ENCODE data around the gene MSMO1.
"Not testable (repeated sequence)": the region's sequence is repeated elsewhere in the genome, so short reads cannot be mapped to it uniquely, and the experiment has no call there.

MSMO1 gene

DNA sequence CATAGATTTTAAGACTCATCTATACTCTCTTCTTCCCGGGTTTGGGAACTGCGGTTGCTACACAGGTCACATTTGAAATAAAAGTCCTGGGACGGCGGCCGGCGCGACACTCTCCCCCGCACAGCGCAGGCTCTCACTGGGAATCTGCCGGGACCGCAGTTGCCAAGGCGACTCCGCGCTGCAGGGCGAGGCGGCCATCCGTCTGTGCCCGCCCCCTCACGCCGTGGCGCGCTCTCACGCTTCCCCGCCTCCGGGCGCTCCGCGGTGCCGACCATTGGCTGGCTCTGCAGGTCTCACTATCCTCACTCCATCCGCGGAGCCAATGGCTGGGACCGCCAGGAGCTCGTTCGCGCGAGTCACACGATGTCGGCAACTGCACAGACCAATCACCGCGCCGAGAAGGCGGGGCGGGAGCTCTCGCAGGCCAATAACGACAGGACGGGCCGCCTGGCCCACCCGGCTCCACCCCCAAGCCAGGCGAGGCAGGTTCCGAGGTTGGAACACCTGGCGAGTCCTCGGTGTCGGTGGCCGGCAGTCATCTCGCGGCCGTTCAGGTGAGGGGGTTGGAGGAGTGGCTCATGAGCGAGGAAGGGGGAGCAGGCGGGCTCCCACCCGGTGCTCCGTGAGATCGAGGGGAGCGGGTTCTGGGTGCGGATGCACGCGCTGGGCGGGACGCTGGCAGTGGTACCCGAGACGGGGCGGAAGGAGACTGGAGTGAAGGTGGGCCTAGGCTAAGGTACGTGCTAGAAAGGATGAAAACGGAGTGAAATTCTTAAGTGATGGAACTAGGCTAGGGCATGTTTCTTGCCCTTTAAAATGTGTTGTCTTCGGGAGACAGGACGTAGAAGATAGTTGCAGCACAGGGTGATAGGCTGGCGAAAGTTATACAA is at the start of gene MSMO1:
Gene MSMO1, plus strand, starts transcription at position 459 of the 890 bp plus-strand sequence. CDS start 5,702 bp downstream, outside the sequence.
- peak; percentile 94 for DNase-seq

DNA sequence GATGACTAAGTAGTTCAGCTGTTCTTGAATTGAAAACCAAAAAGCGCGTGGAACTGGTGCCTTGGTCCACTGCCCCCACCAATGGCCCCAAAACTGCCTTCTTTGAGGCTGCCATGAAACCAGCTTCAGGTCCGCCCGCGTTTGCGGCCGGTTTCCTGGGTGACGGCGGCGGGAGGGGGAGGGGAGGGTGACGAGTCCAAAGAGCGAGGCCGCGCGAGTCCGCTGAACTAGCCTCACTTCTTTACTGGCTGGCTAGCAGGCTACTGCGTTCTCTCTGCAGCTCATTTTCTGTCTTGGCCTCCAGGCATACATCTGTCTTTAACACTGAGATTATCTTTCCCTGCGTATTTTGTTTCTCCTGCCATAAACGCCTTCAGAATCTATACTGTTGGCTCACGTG is 47.9 kb upstream of the MSMO1 start:
- DNase-seq: not testable (repeated sequence)

DNA sequence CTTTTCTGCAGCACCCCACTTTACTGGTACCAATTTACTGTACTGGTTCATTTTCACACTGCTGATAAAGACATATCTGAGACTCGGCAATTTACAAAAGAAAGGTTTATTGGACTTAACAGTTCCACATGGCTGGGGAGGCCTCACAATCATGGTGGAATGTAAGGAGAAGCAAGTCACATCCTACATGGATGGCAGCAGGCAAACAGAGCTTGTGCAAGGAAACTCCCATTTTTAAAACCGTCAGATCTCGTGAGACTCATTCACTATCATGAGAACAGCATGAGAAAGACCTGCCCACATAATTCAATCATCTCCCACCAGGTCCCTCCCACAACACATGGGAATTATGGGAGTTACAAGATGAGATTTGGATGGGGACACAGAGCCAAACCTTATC is 42.8 kb upstream of the MSMO1 start:
- DNase-seq: not testable (repeated sequence)

DNA sequence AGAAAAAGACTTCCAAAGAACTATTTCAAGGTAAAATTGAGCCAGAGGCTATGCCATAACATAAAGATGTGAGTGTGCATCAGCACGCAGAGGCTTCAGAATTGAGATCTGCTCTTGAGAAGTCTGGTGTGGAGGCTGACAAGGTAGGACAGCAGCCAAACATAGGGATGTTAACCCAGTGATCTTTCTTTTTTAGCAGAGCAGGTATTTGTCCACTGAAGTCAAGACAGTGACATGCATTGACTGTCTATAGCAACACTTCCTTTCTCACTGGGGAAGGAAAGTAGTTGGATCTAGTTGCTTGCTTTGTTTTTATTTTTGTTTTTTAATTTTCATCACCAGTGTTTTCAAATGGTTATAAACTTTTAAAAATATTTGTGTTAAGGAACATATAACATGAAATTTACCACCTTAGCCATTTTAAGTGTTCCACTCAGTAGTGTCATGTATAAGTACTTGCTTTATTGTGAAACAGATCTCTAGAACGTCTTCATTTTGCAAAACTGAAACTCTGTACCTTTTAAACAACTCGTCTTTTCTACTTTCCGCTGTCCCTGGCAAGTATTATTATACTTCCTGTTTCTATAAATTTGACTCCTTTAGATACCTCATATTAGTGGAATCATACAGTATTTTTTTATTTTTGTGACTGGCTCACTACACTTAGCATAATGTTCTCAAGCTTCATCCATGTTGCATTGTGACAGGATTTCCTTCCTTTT is 40.7 kb upstream of the MSMO1 start:
- not testable (repeated sequence) for DNase-seq

DNA sequence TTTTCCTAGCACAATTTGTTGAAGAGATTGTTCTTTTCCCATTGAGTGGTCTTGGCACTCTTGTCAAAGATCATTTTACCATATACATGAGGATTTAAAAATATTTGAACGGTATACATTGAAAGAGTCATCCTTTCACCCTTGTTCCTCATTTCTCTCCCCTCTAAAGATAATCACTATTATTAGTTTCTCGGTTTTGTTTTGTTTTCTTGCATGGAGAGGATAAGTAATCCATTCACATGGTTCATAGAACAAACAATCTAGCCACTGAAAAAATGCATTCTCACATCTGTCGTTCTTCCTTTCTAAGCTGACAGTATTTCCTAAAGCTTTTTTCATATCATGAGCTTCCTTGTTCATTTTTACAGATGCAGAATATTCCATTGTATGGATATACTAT is 39.2 kb upstream of the MSMO1 start:
- DNase-seq: no peak

DNA sequence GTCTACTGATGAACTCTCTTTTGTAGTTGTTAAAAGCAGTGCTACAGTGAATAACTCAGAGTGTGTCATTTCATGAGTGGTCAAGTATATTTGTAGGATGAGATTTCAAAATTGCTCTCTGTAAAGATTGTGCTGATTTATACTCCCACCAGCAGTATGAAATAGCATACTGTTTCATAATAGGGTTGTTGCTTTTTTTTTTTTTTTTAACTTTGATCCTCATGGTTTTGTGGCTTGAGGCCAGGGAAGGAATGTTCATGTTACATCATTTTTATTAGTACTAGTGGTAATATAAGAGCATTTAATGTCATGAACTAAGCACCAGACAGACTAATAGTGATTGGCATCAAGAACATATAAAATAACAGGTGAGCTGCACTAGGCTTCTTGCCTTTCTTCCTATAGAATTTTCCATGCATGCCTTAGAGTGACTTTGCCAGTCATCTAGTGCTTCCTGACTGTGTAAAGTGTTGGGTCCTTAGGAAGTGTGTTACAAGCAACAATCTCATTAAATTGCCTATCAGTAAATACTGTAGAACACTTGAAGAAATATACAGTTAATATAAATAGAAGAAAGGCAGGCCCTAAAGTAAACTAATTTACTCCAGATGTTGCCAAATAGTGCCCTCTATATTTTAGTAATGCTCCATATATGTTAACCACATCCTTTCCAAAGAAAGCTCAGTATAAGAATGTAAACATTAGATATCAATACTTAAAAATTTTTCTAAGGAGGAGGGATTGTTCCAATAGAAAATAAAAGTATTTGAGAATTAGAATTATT is 38.6 kb upstream of the MSMO1 start:
- no peak for DNase-seq

DNA sequence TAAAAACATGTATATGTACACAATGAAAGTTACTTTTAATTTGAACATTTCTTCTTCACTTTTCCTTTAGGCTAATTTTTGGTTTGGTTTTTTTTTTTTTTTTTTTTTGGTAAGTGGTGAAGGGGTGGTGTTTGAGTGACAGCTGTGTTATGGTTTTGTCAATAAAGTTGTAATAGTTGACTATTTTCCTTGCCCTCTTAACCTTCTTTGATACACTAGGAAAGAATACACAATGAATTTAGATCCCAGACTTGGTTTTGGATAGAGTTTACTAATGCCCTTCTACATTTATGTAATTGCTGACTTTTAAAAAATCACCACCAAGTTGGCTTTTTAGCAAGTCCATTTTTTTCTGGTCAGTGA is 38.1 kb upstream of the MSMO1 start:
- no peak for DNase-seq

DNA sequence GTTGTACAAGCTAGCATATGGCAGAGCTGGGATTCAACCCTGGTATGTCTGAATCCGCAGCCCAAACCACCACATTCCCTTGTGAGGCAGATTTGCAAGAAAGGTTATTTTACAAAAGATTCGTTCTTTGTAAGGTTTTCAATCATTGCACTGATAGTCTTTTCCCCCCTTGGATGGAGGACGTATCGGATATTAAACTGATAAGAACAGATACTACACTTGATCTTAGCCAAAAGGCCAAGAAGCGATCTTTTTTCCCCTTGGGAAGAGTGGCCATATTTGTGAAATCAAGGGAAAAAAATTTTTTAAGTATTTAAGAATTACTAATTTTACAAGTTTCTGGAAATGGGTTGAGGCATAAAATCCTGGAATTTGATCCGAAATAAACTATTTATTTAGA is 34.4 kb upstream of the MSMO1 start:
- DNase-seq: no peak

DNA sequence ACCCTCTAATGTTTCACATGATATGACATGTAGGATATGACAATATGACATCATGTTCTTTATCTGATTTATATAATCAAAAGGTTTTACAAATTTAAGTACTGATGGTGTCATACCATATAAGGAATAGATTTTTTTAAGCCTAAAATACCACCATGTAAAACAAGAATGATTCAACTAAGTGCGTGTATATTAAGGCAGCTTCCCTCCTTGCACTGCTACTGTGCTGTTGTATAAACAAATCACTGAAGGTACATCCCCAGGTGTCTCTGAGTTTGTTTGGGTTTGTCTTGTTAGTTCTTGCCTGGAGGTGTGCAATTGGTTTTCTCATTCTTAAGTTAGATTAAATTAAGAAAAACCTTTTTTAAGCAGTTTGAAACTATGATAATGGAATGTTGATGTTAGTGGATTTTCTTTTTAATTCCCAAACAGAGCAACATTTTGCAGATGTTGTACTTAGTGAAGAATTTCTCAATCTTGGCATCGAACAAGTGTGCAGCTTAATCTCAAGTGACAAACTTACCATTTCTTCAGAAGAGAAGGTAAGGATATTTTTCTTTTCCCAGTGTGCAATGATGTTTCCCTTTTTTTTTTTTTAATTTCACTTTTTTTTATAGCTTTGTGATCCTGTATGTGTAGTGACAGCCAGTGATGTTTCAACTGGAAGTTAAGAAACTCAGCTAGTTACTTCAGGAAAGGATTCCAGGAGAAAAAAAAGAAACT is 33.4 kb upstream of the MSMO1 start:
- DNase-seq: no peak

DNA sequence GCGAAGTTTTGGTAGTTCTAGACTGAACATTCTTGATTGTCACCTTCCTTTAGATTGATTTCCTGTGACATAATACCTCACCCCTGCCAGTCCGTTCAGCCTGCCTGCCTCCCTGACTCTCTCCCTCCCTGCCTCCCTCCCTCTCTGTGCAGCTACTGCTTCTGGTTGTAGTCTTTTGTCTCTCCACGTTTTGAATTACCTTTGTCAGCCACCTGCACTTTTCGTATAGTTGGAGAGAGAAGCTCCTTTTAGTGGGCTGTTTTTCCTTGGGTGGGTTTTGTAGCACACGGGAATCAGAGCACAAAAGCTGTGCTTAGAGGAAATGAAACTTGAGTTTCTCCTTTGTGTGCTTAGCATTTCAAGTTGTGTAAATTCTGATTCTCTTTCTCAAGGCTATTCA is 32.6 kb upstream of the MSMO1 start:
- no peak for DNase-seq

DNA sequence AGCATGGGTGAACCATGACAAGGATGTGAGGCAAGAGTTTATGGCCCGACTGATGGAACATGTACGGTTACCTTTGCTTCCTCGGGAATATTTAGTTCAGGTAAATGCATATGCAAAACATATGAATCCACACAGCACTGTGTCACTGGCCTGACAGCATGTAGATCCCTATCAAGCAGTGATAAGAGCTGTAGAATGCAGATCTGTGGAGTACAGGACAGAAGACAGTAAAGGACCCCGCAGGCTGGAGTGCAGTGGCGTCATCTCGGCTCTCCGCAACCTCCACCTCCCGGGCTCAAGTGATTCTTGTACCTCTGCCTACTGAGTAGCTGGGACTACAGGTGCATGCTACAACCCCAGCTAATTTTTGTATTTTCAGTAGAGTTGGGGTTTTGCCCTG is 29.8 kb upstream of the MSMO1 start:
- no peak for DNase-seq

DNA sequence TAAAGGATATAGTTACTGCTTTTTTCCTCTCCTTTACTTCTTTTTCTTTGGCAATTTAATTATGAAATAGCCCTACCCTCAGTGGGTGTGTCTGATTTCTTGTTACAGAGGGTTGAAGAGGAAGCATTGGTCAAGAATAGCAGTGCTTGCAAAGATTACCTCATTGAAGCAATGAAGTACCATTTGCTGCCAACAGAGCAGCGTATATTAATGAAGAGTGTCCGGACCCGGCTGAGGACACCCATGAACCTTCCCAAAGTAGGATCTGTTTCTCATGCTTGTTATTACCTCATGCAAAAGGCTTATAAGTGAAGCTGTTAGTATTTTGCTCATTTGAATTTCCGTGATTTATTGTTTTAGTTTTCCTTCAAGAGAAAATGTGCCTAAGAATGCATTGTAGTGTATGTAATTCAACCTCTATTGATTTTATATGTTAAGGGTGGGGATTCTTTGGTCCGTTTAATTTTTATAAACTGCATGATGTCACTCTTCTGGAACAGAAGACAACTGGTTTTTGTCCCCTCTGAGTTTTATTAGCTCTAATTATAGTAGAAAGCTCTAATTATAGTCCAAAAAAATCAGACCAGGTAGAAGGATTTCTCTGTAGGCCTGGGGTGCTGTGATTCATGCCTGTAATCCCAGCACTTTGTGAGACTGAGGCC is 27.9 kb upstream of the MSMO1 start:
- no peak for DNase-seq

DNA sequence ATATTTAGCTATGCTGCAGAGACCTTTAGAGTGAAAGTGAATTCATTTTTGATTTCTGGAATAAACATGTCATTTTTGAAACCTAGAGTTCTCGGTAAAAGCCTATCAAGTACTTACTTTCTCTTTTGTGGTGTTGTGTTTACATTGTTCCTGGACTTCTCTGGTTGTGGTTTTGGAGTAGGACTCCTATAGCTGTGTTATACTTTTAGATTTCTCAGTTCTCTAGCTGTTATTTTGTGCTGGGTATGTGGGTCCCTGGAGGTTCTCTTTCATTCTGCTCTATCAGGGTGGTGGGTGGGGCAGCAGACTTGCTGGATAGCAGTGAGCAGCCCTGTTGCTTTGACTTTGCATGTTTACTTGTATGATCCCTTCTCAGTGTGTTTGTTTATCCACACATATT is 25.6 kb upstream of the MSMO1 start:
- no peak for DNase-seq

DNA sequence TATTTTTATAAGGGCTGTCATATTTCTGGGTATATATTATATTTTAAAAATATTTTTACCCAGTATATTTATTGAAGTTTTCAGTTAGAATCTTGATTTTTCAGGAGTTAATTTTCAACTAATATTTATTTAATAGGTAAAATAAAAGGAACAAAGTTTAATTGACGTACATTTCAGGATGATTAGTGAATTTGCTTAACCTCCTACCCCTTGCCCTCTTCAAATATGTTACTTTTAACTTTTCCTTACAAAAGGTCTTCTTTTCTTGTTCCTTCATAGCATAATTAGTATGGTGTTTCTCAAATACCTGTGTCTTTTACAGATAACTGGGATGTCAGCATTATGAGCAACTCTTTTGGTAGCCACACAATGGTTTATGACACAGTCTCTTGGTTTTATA is 24.8 kb upstream of the MSMO1 start:
- no peak for DNase-seq

DNA sequence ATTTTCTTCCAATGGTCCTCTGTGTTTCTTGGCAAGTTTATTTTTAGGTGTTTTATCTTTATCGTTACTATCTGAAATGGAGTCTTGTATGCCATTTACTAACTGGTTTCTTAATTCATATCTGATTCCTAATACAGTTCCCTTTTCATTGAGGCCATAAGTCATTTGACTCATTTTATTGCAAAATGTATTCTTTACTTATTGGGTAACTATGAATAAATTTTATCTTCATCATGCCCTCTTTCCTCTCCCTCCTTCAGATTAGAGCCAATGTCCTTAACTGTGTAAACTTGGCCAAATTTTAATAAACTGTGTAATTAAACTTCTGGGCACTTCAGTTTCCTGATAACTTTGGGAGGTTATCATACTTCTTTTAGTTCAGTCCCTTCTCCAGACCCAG is 19.3 kb upstream of the MSMO1 start:
- DNase-seq: no peak

DNA sequence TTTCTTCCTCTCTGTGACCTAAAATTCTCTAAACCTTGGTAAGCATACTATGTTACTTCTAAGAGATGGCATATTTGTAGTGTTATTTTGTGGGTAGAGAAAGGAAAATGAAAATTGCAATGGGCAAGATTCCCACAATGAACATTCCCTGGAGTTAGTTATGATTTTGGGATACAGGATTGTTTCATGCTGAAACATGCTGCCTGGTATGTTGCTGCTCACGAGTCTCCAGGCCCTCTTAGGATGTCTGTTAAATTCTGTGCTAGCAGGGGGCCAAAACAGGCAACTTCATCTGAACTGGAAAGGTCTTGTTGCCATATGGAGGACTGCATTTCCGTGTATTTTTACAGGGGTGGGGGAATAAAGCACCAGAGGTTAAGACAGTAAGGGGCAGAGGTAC is 18.9 kb upstream of the MSMO1 start:
- DNase-seq: no peak

DNA sequence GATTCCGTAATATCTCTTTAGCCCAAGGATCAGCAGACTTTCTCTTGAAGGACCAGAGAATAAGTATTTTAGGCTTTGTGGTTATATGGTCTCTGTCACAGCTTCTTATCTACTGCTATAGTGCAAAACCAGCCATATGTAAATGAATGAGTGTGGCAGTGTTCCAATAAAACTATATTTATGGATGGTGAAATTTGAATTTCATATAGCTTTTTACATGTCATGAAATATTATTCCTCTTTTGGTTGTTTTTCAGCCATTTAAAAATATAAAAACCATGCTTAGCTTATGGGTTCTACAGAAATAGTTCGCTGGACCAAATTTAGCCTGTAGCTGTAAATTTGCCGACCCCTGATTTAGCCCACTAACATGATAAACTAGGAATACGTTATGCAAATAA is 18.0 kb upstream of the MSMO1 start:
- no peak for DNase-seq

DNA sequence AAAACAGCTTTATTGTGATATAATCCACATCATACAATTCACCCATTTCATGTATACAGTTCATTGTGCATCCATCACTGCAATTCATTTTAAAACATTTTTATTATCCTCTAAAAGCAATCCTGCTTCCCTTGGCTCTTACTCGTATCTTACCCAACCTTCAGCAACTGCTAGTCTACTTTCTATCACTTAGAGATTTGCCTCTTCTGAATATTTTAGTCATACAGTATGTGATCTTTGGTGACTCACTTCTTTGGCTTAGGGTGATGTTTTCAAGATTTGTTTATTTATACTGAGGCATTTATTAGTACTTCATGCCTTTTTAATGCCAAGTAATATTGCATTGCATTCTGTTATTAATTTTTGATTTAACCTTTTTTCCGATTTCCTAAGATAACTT is 15.0 kb upstream of the MSMO1 start:
- DNase-seq: no peak

DNA sequence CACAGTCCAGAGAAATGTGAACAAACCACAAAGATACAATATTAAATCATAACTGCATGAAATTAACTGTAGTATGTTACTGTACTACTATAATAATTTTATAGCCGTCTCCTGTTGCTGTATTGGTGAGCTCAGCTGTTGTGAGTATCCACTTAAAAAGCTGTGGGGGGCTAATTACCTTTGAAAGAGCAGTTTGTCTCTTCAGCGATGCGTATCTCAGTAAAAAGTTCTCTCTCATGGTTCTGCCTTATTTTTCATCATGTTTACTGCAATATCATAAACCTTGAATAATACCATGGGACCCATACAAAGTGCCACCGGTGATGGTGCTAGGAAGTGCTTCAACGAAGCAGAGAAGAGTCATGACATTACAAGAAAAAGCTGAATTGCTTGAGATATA is 8.4 kb upstream of the MSMO1 start:
- DNase-seq: no peak

DNA sequence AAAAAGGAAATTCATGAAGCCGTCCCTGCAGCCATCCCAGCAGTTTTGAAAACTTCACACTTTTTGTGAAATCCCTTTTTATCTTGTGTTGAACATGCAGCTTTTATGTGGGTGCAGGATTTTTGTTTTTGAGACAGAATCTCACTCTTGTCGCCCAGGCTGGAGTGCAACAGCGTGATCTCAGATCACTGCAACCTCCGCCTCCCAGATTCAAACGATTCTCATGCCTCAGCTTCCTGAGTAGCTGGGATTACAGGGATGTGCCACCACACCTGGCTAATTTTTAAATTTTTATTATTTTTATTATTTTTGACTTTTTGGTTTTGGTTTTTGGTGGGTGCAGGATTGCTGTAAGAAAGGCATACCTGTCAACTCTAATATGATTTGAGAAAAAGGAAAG is 8.0 kb upstream of the MSMO1 start:
- DNase-seq: no peak

DNA sequence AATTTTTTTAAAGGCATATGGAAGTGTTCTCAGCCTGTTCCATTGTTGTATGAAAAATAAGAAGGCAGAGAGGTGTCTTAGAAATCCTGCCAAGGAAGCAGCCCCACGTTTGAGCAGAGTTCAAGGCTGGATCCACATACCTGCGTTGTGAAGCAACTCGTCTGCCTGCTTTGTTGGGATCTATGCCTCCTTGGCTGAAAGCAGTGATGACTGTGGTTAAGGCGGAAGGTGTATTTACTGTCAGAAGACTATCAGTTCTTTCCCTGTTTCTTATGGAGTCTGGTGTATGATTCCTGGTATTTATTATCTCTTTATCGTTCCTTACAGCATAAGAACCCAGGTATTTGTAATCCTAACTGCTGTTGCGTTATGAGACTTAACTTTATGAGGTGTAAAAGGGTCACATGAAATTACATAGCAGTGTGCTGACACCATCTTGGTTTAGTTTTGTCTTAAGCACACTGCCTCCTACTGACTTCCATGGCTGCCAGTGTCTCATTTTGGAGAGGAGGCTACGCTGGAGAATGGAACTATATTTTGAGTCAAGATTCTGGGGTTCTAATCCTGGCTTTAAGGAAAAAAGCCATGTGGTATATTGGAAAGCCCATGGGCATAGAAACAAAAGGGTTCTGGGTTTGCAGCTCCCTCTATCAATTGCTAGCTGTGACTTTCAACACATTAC is 3.1 kb upstream of the MSMO1 start:
- no peak for DNase-seq

DNA sequence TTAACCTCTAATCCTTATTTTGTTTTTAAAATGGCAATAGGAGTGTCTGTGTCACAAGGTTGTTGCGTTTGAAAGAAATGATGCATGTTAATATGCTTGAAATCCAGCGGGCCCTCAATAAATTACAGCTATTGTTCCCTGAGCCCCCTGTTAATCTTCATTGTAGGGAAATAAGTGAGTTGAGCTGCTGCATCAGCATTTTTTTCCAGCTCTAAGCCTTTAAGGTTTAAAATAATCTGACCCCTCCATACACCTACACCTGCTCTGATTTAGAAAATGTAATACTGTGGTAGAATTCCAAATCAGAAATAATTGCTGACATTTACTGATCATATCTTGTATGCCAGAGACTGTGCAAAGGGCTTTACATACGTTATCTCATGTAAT is 2.6 kb upstream of the MSMO1 start:
- no peak for DNase-seq
